ENCODE results near the gene CASP10. TPM values are rescaled to one million over a fixed set of nuclear protein-coding genes. Genes with fewer than 3 reads are reported as not detected.

CASP10 gene
- total RNA-seq, 4 donors from 2014 or later, result 13.5 to 47.0 (median 15.3) TPM

DNA sequence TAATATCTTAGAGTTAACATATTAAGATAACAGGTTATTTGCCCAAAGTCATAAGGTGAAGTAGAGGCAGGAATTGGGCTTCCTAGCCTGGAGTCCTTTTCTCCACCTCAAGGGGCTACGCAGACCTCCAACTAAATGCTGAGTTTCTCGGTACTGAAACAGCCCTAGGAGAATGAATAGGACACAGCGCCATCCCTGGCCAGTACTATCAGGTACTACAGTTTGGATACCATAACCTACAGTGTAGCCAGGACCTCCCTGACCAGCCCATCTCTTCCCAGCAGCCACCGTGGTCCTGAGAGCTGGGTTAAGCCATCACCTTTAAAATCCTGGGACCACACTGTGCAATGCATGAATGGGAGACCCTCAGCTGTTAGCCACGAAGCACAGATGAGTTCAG, 93.0 kb downstream of the CASP10 start:
- TF ChIP-seq, protein P1, sequence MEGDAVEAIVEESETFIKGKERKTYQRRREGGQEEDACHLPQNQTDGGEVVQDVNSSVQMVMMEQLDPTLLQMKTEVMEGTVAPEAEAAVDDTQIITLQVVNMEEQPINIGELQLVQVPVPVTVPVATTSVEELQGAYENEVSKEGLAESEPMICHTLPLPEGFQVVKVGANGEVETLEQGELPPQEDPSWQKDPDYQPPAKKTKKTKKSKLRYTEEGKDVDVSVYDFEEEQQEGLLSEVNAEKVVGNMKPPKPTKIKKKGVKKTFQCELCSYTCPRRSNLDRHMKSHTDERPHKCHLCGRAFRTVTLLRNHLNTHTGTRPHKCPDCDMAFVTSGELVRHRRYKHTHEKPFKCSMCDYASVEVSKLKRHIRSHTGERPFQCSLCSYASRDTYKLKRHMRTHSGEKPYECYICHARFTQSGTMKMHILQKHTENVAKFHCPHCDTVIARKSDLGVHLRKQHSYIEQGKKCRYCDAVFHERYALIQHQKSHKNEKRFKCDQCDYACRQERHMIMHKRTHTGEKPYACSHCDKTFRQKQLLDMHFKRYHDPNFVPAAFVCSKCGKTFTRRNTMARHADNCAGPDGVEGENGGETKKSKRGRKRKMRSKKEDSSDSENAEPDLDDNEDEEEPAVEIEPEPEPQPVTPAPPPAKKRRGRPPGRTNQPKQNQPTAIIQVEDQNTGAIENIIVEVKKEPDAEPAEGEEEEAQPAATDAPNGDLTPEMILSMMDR (IDR thresholded peaks at IDR 0.05), result no peak
- DNase-seq (ENCODE audit: low spot score) (no peak), ATAC-seq (ENCODE audit: low FRiP score) (no peak)

DNA sequence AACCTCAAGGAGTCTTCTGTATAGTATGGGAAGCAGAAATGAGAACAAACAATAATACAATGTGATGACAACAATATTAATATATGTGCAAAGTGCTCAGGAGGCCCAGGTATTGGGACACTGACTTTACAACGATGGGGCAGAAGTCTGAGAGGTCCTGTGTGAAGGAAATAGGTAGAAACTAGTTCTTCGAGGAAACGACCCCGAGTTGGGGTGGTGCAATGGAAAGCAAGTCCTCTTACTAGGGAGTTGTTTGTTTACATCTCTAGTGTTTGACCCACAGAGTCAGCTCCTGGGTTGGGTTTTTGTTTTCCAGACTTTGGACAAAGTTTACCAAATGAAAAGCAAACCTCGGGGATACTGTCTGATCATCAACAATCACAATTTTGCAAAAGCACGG, 93.6 kb downstream of the CASP10 start:
- ATAC-seq (ENCODE audit: low FRiP score), result no peak
- DNase-seq (ENCODE audit: low spot score), result no peak
- TF ChIP-seq, protein P1 (IDR thresholded peaks at IDR 0.05), result no peak

Small RNA genes within 50 kb of the gene (small RNA-seq; reads per million reads assigned to genes)
- not detected for gene AC007283.2
- gene MTND4LP13, result not detected
- gene RNU7-45P, result not detected

Other genes with a start within 250 kb of the CASP10 start
- 10 to 100 TPM; 16.6 to 19.7 (median 18.7) TPM for gene ORC2, start 219.5 kb upstream of the CASP10 start, total RNA-seq
- gene HYCC2, start 111.5 kb upstream of the CASP10 start, total RNA-seq, result 10 to 100 TPM; 17.1 to 36.9 (median 23.1) TPM
- 10 to 100 TPM; 32.4 to 47.9 (median 45.9) TPM for gene NDUFB3, start 111.1 kb upstream of the CASP10 start, total RNA-seq
- gene CFLAR, start 67.0 kb upstream of the CASP10 start, total RNA-seq, result 100 to 1,000 TPM; 204 to 455 (median 293) TPM
- 10 to 100 TPM; 22.9 to 31.4 (median 26.5) TPM for gene CASP8, start 77.4 kb downstream of the CASP10 start, total RNA-seq
- 1 to 10 TPM; 1.6 to 3.2 (median 1.9) TPM for gene FLACC1, start 174.2 kb downstream of the CASP10 start, total RNA-seq